Measurements from ENCODE around the gene RASAL2.
"Not testable (repeated sequence)": the region's sequence is repeated elsewhere in the genome, so short reads cannot be mapped to it uniquely, and the experiment has no call there.

Gene RASAL2

DNA sequence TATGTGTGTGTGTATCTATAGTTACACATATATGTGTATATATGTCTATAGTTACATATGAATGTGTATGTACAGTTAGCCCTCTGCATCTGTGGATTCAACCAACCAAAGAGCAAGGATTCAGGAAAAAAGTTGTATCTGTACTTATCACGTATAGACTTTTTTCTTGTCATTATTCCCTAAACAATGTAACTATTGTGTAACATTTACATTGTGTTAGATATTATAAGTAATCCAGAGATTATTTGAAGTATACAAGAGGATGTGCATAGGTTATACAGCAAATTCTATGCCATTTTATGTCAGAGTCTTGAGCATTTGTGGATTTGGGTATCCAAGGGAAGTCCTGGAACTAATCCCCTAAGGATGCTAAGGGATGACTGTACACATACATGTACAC, 71.3 kb downstream of the RASAL2 start:
- DNase-seq (ENCODE audit: low spot score) = no peak

DNA sequence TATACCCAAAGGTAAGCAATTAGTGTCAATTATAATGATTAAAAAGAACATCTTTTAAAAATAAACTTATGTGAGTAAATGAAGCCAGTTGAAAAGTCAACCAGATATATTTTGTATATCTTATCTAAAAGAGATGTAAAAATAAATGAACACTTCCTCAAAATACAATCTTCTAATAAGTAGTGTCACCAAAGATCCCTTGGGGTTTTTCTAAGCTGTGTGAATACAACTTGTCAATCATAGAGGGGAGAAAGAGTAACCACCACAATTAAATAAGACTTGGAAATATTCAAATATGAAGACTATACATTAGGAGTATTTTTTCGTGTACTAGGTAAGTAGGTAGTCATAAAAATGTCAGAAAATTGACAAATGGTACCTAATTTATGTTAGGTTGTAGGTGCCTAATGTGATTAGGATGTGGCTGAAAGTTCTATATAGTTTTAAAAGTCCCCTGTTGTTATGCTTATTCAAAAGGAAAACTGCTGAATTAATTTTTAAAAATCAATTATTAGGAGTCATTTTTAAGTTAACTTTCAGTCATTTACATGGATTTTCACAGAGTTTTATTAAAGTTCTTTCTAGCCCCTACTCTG, 72.6 kb downstream of the RASAL2 start:
- DNase-seq (ENCODE audit: low spot score) = no peak

DNA sequence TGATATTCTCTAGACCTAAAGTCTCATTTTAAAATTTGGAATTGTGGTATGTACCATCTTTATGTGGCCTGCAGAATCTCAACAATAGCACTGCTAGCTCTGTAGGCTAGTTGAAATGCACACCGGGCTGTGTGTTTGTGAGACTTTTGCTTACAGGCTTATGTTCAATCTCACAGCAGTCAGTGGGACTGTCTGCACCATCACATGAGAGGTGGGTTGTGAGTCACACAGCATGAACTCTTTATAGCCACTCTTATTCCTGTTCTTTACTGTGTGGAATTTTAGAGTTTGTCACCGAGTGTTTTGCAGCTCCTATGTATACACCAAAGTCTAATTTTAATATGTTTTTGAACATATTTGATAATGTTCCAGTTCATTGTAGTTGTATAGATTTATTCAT, 74.6 kb downstream of the RASAL2 start:
- no peak for DNase-seq (ENCODE audit: low spot score)

DNA sequence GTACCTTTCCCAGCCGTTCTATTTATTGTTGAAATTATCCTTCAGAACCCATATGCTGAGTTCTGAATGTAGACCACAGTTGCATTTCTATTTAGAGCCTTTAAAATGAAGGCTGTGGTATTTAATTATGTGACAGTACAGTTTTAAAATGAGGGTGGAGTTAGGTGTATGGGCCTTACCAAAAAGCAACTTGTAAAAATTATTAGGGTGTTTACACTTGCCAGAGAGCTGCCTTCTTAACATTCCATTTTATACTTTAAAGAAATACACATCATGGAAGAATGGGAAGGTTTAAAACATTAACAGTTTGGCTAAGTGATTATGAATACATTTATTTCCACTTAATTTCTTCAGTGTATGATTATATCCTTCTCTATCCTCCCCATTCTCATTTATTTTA, 75.7 kb downstream of the RASAL2 start:
- no peak for DNase-seq (ENCODE audit: low spot score)

DNA sequence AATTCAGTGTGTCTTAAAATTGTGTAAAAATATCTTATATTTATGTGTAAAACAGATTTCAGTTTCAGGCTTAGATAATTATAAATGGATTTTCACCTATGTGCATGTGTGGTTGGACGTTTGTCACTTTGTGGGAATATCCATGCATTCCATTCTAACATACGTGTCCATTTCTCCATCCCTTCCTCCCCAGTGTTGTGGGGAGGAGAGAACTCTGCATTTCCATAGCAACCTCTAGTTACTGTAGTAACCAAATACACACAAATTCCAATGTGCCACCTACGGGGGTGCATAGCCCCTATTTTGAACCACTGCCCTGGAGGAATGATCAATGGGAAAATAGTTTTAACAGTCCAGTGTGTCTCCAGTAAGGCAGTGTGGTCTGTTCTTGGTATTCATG, 79.0 kb downstream of the RASAL2 start:
- no peak for DNase-seq (ENCODE audit: low spot score)

DNA sequence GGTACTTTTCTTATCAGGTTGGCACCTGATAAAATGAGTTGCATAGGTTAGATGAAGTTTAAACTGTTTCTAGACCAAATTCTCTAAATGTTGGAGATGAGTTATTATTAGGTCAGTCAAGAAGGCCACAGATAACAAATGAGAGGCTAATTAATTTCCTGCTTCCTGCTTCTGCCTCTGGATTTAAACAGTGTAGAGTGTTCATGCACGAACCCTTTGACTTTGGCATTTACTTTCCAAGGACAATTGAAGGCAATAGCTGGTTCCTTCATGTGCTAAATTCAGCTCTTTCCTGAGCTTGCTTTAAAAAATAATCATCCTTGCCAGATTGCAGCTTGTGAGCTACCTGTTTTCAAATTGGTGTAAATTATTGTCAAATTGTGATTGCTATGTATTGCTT, 80.6 kb downstream of the RASAL2 start:
- no peak for DNase-seq (ENCODE audit: low spot score)

DNA sequence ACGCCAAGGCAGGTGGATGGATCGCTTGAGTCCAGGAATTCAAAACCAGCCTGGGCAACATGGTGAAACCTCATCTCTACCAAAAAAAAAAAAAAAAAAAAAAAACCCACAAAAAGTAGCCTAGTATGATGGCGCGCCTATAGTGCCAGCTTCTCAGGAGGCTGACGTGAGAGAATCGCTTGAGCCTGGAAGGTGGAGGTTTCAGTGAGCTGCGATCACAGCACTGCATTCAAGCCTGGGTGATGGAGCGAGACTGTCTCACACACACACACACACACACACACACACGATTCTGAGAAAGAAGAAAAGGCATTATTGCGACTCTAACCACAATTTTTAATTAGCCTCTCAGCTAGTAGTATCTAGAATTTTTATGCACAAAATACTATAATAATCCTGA, 86.5 kb downstream of the RASAL2 start:
- no peak for DNase-seq (ENCODE audit: low spot score)

DNA sequence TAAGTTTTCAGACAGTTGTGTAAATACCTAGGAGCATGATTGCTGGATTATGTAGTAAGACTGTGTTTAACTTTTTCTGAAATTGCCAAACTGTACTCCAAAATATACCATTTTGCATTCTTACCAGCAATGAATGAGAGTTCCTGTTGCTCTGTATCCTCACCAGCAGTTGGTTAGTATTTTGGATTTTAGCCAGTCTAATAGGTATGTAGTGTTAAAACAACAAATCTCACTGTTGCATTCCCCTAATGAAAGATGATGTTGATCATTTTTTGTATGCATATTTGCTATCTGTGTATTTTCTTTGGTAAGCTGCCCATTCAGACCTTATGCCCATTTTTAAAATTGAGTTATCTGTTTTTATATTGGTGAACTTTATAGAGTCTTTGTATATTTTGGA, 89.9 kb downstream of the RASAL2 start:
- DNase-seq (ENCODE audit: low spot score) = no peak

DNA sequence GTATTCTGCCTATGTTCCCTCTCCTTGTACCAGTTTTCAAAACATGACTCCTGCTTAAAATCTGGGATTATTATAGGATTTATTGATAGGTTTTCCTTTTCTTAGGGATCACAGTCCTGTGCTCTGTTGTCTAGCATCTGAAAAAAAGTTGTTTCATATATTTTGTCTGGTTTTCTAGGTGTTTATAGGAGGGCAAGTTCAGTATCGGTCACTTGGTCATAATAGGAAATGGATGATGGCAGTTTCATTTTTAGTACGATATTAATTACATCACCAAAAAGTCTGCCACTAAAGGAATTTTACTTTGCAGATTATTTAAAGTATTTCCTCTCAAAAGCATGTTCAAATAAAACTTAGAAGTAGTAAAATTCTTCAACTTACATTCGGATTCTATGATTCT, 94.4 kb downstream of the RASAL2 start:
- no peak for DNase-seq (ENCODE audit: low spot score)

DNA sequence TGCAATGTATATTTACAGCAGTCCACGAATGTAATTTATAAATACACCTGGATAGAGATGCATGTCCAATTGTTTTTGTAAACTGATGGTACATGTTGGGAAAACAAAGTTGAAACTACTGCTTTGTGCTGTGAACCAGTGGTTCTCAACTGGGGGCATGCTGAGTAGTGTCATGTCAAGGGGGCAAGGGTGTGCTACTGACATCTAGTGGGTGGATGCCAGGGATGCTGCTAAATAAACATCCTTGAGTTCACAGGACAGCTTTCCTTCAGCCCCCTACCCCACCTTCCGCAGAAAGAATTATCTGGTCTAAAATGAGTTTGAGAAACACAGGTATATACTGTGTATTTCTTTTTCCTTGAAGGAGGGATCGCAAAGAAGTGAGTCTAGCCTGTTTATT, 95.9 kb downstream of the RASAL2 start:
- DNase-seq (ENCODE audit: low spot score) = no peak

DNA sequence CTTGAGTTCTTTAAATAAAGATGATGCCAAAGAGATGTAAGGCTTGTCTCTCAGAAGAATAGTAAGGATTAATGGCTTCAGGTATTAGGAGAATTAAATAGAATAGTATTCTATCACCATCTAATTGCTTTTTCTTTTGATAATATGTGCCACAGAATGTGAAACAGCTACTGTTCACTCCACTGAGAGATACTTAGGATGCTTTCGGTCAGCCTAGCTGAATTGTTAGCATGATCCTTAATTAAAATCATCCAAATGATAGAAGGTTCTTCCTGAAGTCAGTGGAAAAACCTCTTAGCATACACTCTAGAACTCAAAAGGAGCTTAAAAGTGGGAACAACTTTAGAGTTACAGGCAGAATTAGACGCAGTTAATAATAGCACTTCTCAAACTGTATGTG, 97.0 kb downstream of the RASAL2 start:
- no peak for DNase-seq (ENCODE audit: low spot score)

DNA sequence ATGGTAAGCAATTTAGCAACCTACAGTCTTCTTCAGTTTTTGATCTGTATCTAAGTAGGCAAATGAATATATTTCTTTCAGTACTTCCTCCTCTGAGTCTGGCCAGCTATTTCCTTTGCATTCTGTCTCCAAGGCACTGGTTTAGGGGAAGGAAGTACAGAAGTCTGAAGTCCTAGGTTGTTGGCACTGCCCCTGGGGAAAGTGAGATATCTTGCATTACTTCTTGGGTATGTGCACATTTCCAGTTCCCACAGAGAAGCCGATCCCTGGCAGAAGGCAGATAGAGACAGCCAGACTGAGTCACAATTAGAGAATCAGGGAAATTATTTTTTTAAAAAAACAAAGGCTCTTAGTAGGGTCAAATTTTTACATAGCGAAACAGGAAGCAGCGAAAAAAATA, 98.8 kb downstream of the RASAL2 start:
- DNase-seq (ENCODE audit: low spot score) = no peak

DNA sequence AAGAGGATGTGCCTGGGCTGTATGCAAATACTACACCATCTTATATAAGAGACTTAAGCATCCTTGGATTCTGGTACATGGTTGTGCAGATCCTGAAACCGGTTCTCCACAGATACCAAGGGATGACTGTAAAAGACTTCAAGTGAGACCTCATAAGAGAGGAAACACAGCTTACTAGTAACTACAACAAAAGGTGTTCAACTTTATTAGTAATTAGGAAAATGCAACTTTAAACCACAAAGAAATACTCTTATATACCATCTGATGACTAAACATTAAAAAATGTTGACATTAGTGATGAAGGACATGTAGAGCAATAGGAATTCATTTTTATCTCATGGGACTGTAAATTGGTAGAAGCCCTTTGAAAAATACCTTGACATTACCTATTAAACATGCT, 102.7 kb downstream of the RASAL2 start:
- no peak for DNase-seq (ENCODE audit: low spot score)

DNA sequence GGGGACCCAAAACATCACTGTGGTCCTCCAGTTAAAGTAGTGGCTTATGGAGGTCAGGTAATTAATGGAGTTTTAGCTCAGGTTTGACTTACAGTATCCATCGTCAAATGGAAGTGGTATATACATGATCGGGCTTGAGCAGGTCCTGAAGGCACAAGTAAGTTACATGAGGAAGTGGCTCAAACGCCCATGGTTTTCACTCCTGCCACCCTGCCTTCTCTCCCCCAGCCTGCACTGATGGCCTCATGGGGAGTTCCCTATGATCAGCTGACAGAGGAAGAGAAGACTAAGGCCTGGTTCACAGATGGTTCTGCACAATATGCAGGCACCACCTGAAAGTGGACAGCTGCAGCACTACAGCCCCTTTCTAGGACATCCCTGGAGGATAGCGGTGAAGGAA, 108.2 kb downstream of the RASAL2 start:
- DNase-seq (ENCODE audit: low spot score) = not testable (repeated sequence)

DNA sequence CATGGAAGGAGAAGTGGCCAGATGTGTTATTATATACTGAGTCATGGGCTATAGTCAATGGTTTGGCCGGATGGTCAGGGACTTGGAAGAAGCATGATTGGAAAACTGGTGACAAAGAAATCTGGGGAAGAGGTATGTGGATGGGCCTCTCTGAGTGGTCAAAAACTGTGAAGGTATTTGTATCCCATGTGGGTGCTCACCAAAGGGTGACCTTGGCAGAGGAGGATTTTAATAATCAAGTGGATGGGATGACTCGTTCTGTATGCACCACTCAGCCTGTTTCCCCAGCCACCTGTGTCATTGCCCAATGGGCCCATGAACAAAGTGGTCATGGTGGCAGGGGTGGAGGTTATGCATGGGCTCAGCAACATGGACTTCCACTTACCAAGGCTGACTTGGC, 108.6 kb downstream of the RASAL2 start:
- DNase-seq (ENCODE audit: low spot score) = not testable (repeated sequence)

DNA sequence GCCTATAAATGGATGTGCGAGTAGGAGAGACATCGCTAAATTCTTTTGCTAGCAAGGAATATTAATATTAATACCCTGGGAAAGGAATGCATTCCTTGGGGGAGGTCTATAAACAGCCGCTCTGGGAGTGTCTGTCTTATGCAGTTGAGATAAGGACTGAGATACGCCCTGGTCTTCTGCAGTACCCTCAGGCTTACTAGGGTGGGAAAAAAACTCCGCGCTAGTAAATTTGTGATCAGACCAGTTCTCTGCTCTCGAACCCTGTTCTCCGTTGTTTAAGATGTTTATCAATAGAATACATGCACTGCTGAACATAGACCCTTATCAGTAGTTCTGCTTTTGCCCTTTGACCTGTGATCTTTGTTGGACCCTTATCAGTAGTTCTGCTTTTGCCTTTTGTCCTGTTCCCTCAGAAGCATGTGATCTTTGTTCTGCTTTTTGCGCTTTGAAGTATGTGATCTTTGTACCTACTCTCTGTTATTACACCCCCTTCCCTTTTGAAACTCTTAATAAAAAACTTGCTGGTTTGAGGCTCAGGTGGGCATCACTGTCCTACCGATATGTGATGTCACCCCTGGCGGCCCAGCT, 114.5 kb downstream of the RASAL2 start:
- not testable (repeated sequence) for DNase-seq (ENCODE audit: low spot score)

DNA sequence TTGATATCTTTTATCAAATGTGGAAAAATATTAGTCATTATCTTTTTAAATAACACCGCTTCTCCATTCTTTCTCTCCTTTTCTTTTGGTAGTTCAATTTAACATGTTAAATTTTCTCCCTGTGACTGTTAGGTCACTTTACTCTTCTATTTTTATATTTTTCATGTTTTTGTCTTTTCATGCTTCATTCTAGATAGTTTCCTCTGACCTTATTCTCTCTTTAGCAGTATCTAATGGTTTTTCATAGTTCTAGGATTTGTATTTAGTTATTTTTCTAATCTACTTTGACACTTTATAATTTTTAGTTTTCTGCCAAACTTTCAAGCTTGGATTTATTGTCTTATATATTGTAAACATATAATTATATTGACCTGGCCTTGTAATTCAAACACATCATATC, 116.0 kb downstream of the RASAL2 start:
- DNase-seq (ENCODE audit: low spot score) = no peak

DNA sequence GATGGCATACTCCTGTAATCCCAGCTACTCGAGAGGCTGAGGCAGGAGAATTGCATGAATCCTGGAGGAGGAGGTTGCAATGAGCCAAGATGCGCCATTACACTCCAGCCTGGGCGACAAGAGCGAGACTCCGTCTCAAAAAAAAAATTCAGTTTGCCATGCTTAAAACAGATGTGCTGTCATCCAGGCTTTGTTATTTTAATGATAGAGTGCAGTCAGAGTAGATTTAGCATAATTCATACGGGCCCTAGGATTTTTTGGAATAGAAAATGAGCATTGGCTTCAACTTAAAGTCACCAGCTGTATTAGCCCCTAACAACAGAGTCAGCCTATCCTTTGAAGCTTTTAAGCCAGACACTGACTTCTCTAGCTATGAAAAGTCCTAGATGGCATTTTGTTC, 124.6 kb downstream of the RASAL2 start:
- no peak for DNase-seq (ENCODE audit: low spot score)

DNA sequence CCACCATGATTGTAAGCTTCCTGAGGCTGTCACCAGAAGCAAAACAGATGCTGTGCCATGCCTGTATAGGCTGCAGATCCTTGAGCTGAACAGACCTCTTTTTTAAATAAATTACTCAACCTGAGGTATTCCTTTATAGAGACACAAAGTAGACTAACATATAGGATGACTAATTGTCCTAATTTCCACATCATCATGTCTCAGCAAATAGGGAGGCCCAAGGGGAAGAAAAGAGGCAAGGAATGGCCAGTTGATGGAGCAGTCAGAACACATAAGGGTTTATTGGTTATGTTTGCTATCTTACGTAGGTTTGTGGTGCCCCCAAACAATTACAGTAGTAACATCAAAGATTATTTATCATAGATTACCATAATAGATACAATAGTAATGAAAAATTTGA, 126.2 kb downstream of the RASAL2 start:
- DNase-seq (ENCODE audit: low spot score) = no peak

DNA sequence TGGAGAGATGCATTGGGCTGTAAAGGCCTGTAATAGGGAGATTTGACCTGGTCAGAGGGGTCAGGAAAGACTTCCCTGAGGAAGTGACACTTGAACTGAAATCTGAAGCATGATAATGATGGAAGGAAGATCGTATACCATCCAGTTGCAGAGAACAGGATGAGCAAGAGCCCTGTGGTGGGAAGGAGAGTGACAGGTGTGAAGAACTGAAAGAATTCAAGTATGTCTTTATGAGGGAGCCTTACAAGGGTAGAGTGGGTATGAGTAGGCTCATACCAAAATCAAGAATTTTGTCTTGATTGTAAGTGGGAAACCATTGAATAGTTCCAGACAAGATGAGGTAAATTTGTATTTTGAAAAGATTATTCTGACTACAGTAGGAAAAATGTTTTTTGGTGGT, 129.4 kb downstream of the RASAL2 start:
- no peak for DNase-seq (ENCODE audit: low spot score)

DNA sequence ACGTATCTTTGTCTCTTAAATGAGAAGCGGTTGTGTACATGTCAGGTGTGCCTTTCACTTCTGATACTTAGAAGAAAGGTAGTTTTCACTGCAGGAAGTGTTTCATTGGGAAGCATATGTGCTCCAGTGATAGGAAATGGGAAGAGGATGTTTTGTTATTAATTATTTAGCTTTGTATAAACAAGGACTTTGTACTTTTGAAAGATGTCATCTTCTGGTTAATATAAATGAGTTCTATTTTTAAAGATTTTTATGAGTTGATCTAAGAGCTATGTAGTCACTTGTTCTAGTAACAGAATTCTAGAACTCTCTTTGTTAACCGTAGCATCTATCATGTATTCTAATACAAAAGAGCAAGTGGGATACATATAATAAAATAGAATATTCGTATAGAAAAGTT, 130.5 kb downstream of the RASAL2 start:
- DNase-seq (ENCODE audit: low spot score) = no peak

DNA sequence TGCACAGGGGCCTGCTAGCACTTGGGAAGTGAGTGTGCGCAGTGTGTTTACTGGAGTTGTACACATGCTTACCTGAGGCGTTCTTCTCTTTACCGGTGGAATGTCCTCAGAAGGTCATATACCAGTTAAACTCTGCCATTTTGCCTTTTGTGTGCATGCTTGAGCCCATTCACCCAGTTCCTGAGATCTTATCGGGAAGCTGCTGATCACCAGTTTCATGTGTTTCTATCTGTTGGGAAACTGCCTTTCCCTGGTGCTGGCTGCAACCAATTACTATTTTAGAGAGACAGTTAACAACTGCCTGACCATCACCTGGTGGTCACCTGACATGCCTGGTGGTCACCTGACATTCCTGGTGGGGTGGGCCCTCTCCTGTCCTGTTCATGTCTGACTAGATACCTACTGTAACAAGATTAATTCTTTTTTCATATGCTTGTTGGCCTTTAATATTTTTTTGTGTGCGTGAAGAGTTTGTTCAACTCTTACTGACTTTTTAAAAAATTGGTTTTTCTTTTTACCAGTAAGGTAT, 137.0 kb downstream of the RASAL2 start:
- no peak for DNase-seq (ENCODE audit: low spot score)

DNA sequence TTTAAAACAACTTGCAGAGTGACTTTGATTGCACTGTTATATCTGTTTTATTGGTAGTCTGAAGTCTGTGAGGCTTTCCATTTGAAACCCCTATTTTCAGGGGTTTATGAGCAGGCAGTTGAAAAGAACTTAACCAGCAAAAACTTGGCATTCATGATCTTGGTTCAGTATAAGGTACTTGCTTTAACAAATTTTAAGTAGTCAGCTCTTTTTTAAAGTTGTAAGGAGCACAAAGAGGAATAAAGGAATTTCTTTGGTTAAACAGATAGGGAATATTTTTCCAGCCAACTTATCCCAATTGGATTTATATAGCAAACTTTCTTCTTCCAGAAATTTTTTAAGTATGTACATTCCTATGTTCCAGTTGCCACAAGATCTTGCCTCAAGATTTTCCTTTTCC, 138.2 kb downstream of the RASAL2 start:
- no peak for DNase-seq (ENCODE audit: low spot score)

DNA sequence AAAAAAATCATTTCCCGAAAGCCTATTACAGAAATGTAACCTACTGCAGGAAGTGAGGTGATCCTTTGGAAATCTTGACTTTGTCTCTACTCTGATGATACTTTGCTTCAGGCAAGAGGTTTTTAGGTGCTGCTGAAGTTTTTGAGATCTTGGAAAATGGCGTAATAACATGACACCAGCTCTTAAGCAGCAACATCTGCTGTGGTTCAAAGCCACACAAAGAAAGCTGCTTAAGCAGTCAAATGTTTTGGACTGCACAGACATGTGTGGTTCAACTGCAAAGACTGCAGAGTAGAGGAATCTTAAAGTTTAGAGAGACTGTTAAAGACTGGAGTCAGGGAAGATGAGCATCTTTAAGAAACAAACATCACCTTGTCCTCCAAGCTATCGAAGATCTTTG, 139.0 kb downstream of the RASAL2 start:
- DNase-seq (ENCODE audit: low spot score) = no peak
